Stimulated activated naive CD4-positive, alpha-beta T cell treated with Interleukin-2 at 50 U/mL for 16 hours (primary cell): Measurements from ENCODE around the gene METTL26.
A peak's percentile ranks its signal among the peaks of the same experiment; 100 is the strongest.

ENCODE experiments used
- DNase-seq: peaks from one replicate; lab custom pipeline; 2025; lab: John Stamatoyannopoulos, UW

Gene METTL26

DNA sequence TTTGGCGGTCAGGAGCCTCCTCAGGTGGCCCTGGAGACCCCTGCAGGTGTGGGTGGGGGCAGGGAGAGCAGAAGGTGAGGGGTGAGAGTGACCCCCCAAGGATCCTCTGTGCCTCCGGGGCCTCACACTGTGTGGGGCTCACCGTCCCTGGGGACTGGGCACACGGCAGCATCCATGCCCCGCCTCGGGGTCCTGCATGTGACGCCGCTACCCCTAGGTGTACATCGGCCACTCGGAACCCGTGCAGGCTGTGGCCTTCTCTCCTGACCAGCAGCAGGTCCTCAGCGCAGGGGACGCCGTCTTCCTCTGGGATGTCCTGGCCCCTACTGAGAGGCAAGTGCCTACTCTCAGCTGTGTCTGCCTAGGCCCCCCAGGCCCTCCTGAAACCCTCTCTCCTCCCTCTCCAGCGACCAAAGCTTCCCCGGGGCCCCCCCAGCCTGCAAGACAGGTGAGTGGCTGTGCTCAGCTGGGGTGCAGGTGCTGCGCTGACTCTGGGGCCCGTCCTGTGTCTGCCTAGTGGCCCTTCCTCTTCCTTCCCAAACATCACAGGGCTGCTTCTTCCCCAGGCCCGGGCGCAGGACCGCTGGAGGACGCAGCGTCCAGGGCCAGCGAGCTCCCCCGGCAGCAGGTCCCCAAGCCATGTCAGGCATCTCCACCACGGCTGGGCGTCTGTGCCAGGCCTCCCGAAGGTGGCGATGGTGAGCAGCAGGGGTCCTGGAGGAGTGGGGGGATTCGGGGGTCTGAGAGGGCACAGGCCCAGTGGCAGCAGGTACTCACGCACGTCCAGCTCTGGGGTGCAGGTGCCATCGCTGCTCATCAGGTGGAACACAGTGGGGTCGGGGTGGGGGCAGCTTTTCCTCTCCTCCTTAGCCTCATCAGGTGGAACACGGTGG, 22.8 kb upstream of the METTL26 start:
- no peak for DNase-seq

DNA sequence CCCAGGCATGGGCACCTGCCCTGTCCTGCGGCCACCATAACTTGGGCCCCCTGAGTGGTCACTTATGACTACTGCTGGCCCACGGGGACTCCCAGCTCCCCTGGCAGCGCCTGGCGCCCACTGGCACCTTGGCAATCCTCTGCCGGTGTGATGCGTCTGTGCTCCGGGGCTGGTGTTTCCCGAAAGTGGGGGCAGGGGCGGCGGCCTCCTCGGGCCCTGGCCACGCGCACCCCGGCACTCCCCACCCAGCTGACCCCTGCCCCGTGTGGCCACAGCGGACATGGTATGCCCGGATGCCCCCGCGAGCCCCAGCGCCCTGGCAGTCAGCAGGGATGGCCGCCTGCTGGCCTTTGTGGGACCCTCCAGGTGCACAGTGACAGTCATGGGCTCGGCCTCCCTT, 21.4 kb upstream of the METTL26 start:
- no peak for DNase-seq

DNA sequence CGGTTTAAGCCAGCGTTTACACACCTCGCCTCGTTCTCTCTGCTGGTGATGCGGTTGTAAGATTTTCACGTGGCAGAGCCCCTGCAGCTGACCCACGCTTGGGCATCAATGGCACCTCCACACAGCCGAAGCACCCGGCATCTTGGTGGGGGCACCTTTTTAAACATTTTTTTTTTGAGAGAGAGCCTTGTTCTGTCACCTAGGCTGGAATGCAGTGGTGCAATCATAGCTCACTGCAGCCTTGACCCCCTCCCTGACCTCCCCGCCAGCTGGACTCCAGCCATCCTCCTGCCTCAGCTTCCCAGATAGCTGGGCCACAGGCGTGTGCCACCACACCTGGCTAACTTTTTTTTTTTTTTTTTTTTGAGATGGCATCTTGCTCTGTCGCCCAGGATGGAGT, 17.9 kb upstream of the METTL26 start:
- no peak for DNase-seq

DNA sequence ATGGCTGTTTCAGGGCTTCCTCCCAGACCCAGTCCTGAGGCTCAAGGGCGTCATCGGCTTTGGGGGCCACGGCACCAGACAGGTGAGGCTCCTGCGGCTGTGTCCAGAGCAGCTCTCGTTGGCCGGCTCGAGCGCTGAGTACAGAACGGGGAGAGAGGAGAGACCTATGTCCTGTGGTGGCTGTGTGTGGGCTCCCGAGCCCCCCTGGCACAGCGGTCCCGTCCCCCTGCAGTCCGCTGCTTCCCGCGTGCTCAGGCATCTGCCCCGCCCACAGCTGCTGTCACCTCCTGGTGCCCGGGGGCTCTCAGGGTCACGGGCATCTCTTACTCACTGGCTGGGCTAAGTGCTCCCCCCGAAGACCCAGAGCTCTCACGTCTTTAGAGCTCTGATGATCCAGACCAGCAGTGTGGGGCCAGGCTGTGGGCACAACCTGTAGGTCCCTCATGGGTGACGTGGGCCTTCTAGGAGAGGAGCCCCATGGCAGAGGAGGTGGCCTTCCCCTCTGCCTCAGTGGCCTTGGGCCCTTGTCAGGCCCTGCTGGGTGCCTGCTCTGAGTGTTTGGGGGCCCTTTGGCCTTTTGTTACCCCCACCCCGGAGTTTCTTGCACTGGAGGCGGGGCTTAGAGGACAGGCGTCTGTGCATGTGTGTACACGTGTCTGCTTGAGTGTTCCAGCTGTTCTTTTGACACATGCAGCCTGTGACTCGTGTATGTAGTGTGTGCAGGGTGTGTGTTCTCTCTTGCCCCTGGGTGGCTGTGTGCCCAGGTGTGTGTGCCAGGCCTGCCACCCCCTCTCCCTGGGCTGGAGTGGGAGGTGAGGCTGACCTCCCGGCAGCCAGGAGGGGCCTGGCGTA, 16.6 kb upstream of the METTL26 start:
- DNase-seq = no peak

DNA sequence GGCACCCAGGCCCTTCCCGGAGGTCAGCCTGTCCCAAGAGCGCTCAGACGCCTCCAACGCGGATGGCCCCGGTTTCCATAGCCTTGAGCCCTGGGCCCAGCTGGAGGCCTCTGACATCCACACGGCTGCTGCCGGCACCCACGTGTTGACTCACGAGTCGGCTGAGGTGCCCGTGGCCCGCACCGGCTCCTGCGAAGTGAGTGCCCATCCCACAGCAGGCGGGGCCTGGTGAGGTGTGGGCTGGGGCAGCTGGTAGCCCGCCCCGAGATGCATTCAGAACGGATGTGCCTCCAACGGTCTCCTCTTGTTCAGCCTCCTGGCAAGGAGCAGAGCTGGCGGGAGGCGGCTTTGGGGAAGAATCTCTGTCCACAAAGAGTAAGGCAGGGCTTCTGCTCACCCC, 15.7 kb upstream of the METTL26 start:
- no peak for DNase-seq

DNA sequence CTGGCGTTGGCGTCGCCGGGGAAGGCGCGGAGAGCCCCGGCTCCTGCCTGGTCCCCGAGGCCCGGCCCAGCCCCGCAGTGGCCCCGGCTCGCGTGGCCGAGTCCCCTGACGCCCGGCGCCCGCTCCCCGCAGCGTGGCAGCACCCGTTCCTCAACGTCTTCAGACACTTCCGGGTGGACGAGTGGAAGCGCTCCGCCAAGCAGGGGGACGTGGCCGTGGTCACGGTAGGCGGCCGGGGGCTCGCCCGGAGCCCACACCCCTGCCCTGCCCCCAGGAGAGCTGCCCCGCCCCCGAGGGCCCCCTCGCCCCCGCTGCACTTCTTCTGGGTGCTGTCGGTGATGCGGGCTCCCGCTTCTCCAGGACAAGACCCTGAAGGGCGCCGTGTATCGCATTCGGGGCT, 13.5 kb upstream of the METTL26 start:
- DNase-seq = no peak

DNA sequence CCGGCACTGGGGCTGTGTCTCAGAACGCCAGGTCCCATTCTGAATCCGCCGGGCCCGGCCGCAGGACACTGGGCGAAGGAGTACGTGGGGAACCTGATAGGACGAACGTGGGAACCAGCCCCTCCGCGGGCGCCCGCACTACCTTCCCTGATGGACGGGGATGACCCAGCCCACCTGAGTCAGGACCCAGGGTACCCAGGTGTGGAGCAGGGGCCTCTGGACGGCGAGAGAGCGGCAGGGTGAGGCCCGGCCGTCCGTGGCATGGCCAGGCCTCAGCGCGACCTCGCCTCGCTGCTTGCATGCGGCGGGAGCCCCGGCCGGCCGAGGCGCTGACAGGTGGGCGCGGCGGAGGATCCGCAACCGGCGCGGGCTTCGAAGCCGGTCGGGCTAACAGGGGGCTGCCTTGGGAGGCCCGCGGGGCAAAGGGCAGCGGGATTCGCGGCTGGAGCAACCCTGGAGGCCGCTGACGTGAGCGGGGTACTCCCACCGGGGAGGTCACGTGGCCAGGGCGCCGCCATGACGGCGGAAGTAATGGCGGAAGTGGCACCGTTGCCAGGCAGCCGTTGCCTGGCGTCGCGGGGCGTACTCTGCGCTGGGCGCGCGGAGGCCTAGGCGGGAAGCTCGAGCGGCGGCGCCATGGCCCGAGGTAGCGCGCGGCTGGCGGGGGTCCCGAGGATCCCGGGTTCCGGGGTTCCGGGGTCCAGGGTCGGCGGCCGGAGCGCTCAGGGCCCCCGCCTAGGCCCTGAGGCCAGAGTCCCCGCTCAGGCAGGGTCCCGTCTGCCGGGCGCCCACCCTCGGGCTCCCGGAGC, 12.9 kb upstream of the METTL26 start, which contains the start of gene WDR90:
WDR90 (plus strand) TSS at position 585 of the 809 bp plus-strand sequence; CDS start at position 637, 52 bp downstream.
- peak; percentile 91 for DNase-seq

DNA sequence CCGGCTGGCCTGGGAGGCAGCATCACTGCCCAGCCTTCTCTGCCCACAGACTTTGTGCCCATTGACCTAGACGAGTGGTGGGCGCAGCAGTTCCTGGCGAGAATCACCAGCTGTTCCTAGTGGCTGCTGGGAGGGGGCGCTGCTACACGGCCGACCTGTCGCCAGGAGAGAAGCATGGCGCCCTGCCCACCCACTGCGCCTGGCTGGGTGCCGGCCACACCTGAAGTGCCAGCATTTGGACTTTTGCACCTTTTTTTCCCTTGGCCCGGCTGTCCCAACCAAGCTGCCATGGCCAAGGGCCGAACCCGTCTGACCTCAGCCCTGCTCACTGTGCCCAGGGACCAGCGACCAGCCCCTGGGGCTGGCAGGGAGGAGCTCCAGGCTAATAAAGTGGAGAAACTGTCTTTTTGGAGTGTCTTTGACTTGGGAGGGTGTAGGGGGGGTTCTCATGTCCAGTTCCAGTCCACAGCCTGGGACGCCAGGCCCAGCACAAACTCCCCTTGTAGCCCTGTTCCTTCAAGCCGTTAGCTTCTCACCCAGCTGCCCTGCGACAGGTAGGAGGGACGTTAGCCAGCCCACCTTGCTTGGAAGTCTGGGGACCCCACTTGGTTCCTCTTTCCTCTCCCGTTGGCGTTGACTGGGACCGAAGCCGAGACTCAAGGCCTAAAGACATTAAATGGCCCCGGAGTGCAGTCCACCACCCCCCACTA, 12.1 kb upstream of the METTL26 start:
- DNase-seq = peak; percentile 46

DNA sequence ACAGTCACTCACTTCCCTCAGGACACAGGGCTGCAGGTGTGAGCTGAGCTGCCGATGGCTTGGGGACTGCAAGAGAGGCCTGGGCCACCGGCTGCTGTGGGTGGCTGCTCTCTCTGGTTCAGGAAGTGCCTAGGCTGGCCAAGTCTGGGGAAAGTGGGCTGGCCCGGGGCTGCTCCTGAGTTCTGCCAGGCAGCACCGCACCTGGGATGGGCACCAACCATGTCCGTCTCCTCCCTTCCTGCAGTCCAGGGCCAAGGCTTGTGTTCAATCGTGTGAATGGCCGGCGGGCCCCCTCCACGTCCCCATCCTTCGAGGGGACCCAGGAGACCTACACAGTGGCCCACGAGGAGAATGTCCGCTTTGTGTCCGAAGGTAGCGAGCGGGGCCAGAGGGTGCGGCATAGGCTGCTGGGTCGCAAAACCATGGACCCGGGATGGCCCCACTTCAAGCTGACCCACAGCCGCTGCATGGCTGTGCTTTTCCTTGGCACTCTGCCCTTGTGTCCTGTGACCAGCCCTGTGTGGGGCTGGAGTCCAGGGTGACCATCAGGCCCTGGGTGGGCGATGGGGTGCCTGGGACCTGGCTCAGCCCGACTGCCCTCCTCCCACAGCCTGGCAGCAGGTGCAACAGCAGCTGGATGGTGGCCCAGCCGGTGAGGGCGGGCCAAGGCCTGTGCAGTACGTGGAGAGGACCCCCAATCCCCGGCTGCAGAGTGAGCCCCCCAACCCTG, 11.2 kb upstream of the METTL26 start:
- DNase-seq = no peak

DNA sequence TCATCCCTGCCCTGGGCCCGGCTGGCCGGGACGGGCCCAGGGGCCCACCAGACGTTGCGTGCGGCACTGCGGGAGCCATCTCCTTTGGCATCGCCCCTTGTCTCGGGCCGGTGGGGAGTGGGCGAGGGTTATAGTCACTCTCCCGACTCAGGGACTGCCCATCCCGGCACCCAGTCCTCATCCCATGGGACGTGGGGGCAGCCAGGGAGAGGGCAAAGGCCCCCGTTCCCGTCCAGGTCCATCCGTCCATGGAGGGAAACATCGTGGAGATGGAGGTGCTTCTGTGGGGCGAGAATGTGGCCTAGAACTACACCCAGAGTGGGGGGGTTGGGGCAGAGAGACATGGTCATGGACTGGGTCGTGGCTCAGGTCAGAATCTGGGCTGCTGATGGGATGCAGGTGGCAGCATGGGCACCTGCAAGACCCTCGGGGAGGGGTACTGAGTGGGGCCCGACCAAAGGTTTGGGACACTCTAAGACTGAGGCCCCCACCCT, 10.6 kb upstream of the METTL26 start:
- DNase-seq = no peak

DNA sequence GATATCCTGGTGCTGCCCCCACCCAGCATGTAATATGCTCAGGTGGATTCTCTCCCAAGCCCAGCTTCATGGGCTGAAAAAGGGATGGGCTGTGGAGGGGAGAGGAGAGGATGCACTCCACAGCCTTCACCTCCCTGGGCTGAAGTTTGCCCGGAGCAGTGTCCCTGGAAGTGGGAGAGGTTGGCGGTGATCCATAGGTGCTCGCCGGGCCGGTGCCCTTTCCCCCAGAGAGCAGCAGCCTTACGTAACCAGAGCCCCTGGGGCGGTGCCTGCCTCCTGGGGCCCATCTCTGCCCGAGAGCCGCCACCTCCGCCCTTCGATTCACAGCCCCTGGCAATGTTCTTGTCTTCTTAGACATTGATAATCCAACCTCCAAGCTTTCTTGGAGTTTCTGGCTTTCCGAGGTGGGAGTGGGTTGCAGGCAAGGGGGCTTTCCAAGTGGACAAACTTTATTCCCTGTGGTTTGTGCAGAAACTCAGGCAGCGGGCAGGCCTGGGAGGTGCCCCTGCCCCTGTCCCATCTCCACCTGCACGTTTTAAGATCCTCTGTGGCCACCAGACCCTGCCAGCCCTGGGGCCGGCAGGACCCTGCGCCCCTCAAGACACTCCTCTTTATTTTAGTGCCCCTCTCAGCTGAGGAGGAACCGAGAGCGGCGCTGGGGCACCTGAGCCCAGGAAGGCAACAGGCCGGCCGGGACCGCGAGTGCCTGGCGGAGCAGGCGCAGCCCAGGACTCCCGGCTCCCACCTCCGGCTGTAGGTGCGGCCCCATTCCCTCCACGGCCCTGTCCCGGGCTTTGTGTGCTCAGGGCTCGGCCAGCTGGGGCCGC, 10.0 kb upstream of the METTL26 start:
- no peak for DNase-seq

DNA sequence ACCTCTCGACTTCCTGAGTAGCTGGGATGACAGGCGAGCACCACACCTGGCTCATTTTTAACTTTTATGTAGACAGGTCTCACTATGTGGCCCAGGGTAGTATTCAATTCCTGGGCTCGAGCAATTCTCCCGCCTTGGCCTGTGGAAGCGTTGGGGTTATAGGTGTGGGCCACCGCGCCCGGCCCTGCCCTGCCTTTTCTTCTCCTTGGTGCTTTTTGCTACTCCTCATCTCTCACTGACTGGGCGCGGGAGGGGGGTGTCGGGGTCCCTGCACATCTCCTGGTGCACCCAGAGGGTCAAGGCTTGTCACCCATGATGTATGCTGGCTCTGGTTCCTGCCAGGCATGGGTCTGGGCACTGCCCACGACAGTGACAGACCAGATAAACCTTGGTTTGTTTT, 8.5 kb upstream of the METTL26 start:
- DNase-seq = no peak

DNA sequence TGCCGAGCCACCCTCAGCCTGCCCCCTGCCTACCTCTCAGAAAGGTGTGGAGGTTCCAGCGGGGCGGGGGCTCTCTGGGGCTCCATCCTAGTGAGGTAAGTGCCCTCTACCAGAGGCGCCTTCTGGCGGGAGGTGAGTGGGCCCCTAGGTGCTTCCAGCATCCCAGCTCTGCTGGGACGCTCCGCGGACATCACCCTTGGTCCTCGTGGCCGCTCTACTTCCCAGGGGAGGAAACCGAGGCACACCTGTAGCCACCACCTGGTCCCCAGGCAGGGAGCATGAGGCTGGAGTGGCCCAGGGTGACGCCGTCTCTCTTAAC, 6.9 kb upstream of the METTL26 start:
- DNase-seq = no peak

DNA sequence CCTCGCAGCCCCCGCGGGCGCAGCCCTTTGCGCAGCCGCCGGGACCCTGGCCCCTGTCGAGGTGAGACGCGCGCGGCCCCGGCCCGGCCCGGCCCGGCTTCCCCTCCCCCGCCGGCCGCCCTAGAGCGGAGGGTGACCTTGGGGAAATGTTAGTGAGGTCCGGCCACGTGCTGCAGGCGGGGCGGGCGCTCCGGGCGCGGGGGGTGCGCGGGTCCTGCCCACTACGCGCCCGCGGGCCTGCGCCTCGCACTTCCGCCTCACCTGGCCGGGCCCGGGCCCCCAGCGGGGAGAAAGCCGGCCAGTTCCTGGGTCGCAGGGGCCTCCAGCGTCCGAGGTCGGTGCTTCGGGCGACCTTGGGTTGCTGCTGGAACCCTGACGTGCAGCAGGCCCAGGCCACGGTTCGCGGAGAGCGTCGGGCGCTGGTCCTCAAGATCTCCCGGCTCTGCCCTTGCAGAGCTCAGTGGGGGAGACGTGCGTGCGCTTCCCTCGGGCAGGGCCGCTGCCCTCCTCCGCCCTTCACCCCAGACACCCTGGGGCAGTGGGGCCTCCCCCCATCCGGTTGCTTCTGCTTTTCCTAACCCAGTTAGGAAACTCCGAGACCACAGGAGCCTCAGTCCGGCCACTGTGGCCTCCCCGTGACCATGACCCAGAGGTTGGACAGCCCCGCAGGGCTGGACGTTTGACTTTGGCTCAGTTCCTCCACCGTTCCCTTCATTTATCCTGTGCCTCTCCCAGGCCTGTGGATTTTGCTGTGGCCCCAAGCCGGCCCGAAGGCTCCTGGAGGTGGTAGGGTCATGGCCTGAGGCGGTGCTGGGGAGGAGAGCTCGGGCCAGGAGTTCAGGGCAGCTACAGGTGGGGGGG, 6.3 kb upstream of the METTL26 start:
- no peak for DNase-seq

DNA sequence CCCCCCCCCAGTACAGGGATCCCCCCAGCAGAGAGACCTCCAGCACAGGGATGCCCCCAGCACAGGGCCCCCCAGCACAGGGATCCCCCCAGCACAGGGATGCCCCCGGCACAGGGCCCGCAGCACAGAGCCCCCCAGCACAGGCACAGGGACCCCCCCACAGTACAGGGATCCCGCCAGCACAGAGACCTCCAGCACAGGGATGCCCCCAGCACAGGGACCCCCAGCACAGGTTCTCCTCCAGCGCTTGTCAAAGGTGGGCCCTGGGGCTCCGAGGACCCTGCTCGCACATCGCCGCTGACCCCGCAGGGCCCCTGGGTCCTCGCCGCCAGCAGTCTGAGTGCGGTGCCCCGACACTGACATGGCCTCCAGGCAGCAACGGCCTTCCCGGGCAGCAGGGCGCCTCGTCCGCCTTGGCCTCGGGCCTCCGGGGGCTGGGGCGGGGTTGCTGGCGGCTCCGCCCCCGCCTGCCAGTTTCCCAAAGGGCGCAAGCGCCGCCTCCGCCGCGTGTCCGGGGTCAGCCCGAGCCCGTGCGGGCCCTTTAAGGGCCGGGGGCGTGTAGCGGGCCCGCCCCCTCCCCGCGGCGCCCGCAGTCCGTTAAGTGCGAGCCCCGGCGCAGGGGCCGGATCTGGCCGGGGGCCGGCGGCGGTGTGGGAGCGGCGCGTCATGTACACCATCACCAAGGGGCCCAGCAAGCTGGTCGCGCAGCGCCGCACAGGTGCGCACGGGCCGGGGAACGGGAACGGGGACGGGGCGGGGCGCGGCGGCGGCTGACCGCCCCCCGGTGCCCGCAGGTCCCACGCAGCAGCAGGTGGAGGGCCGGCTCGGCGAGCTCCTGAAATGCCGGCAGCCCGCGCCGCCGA, 5.5 kb upstream of the METTL26 start, which contains the start of gene MCRIP2:
MCRIP2 (plus strand) TSS at position 503 of the 863 bp plus-strand sequence; CDS start at position 667, 164 bp downstream.
- peak; percentile 60 for DNase-seq

DNA sequence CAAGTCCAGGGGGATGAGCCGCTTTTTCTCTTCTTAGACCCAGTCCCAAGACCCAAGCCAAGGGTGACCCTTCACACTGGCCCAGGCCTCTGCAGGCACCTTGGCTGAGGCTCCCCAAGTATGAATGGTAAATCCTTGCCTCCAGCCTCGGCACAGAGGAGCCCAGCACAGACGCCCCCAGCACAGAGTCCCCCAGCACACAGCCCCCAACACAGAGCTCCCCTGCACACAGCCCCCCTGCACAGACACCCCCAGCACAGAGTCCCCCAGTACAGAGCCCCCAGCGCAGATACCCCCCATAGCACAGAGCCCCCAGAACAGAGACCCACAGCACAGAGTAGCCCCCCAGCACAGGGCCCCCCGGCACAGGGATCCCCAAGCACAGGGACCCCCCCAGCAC, 4.5 kb upstream of the METTL26 start:
- DNase-seq = no peak

DNA sequence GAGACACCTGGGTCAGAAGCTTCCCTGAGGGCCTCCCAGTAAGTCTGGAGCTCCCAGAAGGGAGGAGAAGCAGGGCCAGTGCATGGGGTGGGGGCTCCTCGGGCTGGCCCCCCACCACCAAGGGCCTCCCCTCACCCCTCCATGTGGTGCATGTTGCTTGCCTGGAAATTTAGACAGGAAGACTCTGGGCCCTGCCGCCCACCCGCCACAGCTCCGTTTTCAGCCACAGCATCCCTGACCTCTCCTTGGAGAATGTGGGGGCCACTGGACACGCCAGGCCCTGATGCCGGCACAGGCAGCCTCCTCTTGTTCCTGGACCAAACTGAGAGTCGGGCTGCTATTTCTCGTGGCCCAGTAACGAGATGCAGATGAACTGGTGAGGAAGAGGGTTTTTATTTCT, 2.7 kb upstream of the METTL26 start:
- DNase-seq = no peak

DNA sequence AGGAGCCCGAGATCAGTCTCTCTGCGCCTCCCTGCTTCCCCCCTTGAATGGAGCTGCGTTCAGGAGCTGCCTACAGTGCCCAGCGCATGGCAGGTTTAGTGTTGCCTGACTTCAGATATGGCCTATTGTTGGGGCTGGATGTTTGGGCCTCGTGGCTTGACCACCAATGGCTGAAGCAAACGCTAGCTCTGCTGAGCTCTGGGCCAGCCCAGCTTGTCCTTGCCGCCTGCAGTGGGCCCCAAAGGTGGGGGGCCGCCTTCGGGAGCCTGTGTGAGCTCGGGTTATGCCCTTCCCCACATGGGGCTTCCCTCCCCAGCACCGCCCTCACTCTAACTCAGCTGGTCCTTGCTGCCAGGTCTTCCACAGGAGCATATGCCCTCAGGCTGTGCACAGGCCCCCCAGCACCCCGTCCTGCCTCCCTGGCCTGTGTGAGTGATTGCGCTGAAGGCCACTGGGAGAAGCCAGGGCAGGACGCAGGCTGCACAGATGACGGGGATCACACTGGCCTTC, 2.0 kb upstream of the METTL26 start:
- DNase-seq = no peak
